Measurements from ENCODE around the gene RFTN2.

RFTN2 gene

DNA sequence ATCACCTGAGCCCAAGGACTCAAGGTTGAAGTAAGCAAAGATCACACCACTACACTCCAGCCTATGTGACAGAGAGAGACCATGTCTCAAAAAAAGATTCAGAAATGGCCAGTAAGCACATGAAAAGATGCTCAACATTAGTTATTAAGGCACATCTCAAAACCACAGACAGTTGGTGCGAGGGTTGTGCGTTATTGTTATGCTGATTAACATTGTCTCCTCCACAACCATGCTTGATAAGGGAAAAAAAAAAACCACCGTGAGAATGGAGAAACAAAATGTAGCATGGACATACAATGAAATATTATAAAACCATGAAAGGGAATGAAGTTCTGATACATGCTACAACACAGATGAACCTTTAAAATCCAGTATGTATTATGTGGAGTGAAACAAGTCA lies 132.2 kb downstream of the RFTN2 start:
- no peak for DNase-seq

DNA sequence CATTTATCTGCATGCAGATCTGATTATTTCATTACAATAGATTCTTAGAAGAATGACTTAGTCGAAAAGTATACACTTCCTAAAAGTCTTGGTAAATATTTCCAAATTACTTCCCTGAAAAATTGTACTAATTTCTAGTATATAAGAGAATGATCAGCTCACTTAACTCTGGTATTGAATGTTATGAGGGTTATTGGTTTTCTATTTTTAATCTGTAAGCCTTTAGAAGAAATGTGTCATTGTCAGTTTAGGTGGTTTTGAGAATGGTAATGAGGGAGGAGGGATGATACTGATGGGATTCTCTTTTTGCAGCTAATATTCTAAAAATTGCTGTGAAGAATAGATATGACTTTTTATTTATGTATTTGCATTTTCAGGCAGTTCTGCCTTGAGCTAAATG lies 135.7 kb downstream of the RFTN2 start:
- DNase-seq = no peak

DNA sequence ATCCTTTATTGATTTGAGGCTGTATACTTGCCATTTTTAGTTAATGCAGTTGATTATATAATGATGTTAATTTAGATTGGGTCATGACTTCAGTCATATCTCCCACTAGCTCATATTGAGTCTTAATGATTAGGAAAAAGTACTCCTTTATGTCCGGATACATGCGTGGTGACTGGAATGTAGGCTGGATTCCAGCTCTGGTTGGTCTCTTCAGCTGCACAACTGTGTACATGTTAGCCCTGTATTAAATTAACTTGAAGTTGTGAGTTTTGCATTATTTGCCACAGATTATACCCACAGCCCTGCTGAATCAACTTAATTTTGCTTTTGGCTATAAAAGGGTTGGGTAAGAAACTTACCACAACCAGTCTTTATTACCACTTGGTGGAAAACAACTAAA lies 137.0 kb downstream of the RFTN2 start:
- peak; percentile 7 for DNase-seq
